HL-60 (cell line): ENCODE measurements around the gene UNC13D.
"Not testable (repeated sequence)": the region's sequence is repeated elsewhere in the genome, so short reads cannot be mapped to it uniquely, and the experiment has no call there.

Experiments used
- DNase-seq, 2 experiments: peaks; one replicate each; pipeline ENCODE4 v3.0.0-alpha.2; 2010 to 2020; ENCODE audit warnings: low read depth in 1 of 2, low spot score in 1 of 2
- H3K27ac ChIP-seq: fragments of 250-450 bp; sonication (Bioruptor Pico); replicated peaks from 2 replicates; pipeline ENCODE4 v1.5.1; 2020; ENCODE audit warnings: mild to moderate bottlenecking, moderate library complexity
- H3K27me3 ChIP-seq: fragments of 250-450 bp; sonication (Bioruptor Pico); 2 replicates; pipeline ENCODE4 v1.5.1; 2021; ENCODE audit warnings: mild to moderate bottlenecking, moderate library complexity; ENCODE audit not compliant: insufficient read depth, poor library complexity, severe bottlenecking
- H3K4me3 ChIP-seq: replicated peaks from 2 replicates; pipeline ENCODE4 v1.5.1; 2011; ENCODE audit warnings: mild to moderate bottlenecking, control low read depth, low read length; ENCODE audit not compliant: insufficient read depth
- GABPA ChIP-seq: IDR thresholded peaks from 2 replicates; pipeline ENCODE4 v1.6.1; 2012; ENCODE audit warnings: low read depth
- POLR2AphosphoS5 ChIP-seq: IDR thresholded peaks from 2 replicates; pipeline ENCODE4 v1.6.1; 2012; ENCODE audit warnings: low read depth
- SPI1 ChIP-seq: IDR thresholded peaks from 2 replicates; pipeline ENCODE4 v1.6.1; 2012; ENCODE audit warnings: low read depth, mild to moderate bottlenecking, borderline replicate concordance
- TF ChIP-seq, protein P1 (sequence below): IDR thresholded peaks from one replicate; pipeline ENCODE4 v1.5.1; 2011; ENCODE audit warnings: low read length, control low read depth, inconsistent platforms; ENCODE audit not compliant: insufficient read depth
- TF ChIP-seq, protein P2 (sequence below): IDR thresholded peaks from 2 replicates; pipeline ENCODE4 v1.6.1; 2012; ENCODE audit warnings: low read depth; ENCODE audit not compliant: insufficient replicate concordance

The UNC13D gene

DNA sequence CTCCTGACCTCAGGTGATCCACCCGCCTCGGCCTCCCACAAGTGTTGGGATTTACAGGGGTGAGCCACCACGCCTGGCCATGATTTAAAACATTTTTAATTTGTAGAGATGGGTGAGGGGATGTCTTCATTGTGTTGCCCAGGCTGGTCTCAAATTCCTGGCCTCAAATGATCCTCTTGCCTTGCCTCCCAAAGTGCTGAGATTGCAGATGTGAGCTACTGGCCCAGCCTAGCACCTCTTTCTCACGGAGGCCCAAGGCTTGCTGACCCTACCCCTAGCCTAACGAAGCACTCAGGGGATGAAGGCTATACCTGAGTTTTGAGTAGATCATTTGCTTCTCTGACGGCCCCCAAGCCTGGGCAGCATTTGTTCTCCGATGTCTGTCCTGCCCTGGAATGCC is 33.0 kb downstream of the UNC13D start:
- Histone ChIP-seq H3K27me3 (no peaks in the 10 kb centered on the region), H3K27ac (no peak overlapping the region), H3K4me3 (no peak overlapping the region)
- no peak for DNase-seq
- TF ChIP-seq SPI1 (no peak), POLR2AphosphoS5 (no peak), GABPA (no peak)
- TF ChIP-seq, protein P1, sequence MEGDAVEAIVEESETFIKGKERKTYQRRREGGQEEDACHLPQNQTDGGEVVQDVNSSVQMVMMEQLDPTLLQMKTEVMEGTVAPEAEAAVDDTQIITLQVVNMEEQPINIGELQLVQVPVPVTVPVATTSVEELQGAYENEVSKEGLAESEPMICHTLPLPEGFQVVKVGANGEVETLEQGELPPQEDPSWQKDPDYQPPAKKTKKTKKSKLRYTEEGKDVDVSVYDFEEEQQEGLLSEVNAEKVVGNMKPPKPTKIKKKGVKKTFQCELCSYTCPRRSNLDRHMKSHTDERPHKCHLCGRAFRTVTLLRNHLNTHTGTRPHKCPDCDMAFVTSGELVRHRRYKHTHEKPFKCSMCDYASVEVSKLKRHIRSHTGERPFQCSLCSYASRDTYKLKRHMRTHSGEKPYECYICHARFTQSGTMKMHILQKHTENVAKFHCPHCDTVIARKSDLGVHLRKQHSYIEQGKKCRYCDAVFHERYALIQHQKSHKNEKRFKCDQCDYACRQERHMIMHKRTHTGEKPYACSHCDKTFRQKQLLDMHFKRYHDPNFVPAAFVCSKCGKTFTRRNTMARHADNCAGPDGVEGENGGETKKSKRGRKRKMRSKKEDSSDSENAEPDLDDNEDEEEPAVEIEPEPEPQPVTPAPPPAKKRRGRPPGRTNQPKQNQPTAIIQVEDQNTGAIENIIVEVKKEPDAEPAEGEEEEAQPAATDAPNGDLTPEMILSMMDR = no peak
- TF ChIP-seq, protein P2, sequence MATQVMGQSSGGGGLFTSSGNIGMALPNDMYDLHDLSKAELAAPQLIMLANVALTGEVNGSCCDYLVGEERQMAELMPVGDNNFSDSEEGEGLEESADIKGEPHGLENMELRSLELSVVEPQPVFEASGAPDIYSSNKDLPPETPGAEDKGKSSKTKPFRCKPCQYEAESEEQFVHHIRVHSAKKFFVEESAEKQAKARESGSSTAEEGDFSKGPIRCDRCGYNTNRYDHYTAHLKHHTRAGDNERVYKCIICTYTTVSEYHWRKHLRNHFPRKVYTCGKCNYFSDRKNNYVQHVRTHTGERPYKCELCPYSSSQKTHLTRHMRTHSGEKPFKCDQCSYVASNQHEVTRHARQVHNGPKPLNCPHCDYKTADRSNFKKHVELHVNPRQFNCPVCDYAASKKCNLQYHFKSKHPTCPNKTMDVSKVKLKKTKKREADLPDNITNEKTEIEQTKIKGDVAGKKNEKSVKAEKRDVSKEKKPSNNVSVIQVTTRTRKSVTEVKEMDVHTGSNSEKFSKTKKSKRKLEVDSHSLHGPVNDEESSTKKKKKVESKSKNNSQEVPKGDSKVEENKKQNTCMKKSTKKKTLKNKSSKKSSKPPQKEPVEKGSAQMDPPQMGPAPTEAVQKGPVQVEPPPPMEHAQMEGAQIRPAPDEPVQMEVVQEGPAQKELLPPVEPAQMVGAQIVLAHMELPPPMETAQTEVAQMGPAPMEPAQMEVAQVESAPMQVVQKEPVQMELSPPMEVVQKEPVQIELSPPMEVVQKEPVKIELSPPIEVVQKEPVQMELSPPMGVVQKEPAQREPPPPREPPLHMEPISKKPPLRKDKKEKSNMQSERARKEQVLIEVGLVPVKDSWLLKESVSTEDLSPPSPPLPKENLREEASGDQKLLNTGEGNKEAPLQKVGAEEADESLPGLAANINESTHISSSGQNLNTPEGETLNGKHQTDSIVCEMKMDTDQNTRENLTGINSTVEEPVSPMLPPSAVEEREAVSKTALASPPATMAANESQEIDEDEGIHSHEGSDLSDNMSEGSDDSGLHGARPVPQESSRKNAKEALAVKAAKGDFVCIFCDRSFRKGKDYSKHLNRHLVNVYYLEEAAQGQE = no peak

DNA sequence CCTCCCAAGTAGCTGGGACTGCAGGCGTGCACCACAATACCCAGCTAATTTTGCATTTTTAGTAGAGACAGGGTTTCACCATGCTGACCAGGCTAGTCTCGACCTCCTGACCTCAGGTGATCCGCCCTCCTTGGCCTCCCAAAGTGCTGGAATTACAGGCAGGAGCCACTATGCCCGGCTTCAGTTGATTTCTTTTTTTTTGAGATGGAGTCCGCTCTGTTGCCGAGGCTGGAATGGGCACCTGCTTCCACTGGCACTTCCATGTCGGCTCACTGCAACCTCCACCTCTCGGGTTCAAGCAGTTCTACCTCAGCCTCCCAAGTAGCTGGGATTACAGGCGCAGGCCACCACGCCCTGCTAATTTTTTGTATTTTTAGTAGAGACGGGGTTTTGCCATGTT is 33.4 kb downstream of the UNC13D start:
- not testable (repeated sequence) for H3K4me3 ChIP-seq, DNase-seq, H3K27me3 ChIP-seq, H3K27ac ChIP-seq

DNA sequence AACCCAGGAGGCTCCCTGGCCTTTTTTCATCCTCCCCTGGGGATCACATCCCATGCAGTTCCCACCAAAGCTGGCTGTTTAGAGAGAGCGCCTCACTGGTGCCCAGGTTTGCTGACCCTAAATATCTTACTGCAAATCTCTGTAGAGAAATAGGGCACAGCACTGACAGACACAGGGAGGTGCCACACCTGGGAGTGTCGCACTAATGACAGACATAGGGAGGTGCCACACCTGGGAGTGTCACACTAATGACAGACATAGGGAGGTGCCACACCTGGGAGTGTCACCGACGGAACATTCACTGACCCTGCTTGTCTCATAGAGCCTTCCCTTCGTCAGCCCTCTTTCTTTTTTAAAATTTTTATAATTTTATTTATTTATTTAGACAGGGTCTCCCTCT is 34.0 kb downstream of the UNC13D start:
- TF ChIP-seq POLR2AphosphoS5 (0 out of 2 replicates have a peak, but pooled peaks have one; percentile 25), GABPA (no peak)
- TF ChIP-seq, protein P1 = no peak
- TF ChIP-seq, protein P2 = no peak

DNA sequence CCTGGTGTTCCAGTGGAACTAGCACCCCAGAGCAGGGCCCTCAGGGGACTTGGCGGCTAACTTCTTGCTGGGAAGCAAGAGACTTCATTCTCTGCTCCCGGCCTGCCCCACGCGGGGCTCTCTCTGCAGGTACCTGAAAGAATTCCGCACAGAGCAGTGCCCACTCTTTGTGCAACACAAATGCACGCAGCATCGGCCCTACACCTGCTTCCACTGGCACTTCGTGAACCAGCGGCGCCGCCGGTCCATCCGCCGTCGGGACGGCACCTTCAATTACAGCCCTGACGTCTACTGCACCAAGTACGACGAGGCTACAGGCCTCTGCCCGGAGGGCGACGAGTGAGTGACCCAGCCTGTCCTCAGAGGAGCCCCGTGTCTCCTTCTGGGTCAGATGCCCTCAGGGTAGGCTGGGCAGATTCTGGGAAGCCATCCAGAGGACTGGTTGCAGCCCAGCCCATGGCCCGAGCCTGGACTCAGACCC is 34.5 kb downstream of the UNC13D start:
- no peak overlapping the region for H3K4me3 ChIP-seq
- H3K27me3 ChIP-seq = no peaks in the 10 kb centered on the region
- no peak for DNase-seq
- H3K27ac ChIP-seq = no peak overlapping the region
- TF ChIP-seq POLR2AphosphoS5 = no peak
- TF ChIP-seq, protein P2 = no peak
- TF ChIP-seq, protein P1 = no peak
- no peak for TF ChIP-seq SPI1
- no peak for TF ChIP-seq GABPA

More for the DNA sequence above, 34.0 kb downstream of the UNC13D start:
- no peak for DNase-seq
- H3K4me3 ChIP-seq = no peak overlapping the region
- no peak overlapping the region for H3K27ac ChIP-seq
- no peaks in the 10 kb centered on the region for H3K27me3 ChIP-seq
